GM19238 (cell line): ENCODE results near the gene TNFRSF1B.
A peak's percentile ranks its signal among the peaks of the same experiment; 100 is the strongest.

Source experiments
- DNase-seq: peaks from one replicate; pipeline ENCODE4 v3.0.0; 2011; ENCODE audit warnings: low spot score; ENCODE audit not compliant: insufficient read length

Gene TNFRSF1B

DNA sequence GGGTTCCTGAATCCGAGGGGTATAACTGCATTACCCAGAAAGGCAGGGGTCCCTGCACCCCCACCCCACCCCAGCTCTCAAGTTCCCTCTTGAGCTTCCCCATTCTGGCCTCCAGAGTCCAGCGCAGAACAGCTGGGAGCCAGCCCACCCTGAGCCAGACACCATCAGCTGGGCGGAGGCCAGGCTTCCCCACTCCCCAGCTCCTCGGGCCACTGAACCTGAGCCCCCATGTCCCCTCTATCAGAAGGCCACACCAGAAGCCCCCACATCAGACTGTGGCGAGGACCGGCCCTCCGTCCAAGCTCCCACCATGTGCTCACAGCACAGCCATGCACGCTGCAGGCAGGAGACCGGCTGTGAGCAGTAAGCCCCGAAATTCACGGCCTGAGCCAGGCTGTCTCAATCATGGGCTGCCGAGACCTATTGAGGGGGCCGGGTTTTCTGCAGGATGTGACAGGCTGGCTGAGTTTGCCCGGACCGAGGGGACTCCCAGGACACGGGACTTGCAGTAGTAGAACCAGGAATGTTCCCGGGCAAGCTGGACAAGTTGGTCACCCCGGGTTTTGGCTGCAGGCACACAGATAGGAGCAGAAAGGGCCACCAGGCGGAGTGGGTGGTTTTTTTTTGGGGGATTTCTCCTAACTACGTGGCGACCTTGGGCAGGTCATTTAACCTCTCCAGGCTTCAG is 25.5 kb upstream of the TNFRSF1B start:
- DNase-seq: no peak

DNA sequence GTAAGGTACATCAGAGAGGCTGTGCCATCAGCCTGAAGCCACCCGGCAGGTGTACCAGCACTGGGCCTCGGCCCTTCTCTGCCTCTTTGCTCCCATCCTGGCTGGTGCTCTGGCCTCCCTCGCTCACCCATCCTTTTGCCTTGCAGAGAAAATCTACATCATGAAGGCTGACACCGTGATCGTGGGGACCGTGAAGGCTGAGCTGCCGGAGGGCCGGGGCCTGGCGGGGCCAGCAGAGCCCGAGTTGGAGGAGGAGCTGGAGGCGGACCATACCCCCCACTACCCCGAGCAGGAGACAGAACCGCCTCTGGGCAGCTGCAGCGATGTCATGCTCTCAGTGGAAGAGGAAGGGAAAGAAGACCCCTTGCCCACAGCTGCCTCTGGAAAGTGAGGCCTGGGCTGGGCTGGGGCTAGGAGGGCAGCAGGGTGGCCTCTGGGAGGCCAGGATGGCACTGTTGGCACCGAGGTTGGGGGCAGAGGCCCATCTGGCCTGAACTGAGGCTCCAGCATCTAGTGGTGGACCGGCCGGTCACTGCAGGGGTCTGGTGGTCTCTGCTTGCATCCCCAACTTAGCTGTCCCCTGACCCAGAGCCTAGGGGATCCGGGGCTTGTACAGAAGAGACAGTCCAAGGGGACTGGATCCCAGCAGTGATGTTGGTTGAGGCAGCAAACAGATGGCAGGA is 24.5 kb upstream of the TNFRSF1B start:
- no peak for DNase-seq

DNA sequence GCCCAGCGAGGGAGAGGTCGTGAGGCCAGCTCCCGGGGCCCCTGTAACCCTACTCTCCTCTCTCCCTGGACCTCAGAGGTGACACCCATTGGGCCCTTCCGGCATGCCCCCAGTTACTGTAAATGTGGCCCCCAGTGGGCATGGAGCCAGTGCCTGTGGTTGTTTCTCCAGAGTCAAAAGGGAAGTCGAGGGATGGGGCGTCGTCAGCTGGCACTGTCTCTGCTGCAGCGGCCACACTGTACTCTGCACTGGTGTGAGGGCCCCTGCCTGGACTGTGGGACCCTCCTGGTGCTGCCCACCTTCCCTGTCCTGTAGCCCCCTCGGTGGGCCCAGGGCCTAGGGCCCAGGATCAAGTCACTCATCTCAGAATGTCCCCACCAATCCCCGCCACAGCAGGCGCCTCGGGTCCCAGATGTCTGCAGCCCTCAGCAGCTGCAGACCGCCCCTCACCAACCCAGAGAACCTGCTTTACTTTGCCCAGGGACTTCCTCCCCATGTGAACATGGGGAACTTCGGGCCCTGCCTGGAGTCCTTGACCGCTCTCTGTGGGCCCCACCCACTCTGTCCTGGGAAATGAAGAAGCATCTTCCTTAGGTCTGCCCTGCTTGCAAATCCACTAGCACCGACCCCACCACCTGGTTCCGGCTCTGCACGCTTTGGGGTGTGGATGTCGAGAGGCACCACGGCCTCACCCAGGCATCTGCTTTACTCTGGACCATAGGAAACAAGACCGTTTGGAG is 23.7 kb upstream of the TNFRSF1B start:
- DNase-seq: no peak

DNA sequence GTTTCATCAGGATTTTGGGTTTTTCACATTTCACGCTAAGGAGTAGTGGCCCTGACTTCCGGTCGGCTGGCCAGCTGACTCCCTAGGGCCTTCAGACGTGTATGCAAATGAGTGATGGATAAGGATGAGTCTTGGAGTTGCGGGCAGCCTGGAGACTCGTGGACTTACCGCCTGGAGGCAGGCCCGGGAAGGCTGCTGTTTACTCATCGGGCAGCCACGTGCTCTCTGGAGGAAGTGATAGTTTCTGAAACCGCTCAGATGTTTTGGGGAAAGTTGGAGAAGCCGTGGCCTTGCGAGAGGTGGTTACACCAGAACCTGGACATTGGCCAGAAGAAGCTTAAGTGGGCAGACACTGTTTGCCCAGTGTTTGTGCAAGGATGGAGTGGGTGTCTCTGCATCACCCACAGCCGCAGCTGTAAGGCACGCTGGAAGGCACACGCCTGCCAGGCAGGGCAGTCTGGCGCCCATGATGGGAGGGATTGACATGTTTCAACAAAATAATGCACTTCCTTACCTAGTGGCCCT is 23.1 kb upstream of the TNFRSF1B start:
- no peak for DNase-seq

DNA sequence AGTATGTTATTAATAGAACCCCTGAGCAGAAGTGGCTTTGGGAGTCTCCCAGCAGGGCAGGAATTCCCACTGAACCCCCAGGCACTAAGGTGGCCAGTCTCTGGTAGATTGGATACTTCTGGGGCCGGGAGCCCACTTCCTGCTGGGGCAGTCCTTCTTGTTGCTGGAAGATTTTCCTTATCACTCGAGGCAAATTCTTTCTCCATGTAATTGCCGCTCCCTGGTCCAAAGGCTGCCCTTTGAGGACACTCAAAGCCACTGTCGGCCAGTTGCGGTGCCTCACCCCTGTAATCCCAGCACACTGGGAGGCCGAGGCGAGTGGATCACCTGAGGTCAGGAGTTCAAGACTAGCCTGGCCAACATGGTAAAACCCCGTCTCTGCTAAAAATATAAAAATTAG is 22.6 kb upstream of the TNFRSF1B start:
- no peak for DNase-seq

DNA sequence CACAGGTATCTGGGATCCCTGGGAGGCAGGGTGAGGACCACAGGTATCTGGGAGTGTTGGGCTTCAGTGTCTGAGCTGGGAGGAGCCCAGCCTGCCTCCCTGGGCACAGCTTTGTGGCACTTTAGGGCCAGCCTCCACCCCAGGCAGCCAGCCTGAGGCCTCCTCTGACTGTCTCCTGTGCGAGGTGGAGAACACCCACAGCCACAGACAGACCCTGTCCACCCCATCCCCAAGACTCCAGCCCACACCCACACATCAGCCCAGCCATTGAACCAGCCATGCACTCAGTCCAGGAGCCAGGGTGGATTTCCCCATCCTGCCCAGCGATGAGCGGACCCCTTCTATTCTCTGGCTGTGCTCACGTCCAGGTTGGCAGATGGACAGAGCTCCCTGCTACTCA is 21.8 kb upstream of the TNFRSF1B start:
- no peak for DNase-seq

DNA sequence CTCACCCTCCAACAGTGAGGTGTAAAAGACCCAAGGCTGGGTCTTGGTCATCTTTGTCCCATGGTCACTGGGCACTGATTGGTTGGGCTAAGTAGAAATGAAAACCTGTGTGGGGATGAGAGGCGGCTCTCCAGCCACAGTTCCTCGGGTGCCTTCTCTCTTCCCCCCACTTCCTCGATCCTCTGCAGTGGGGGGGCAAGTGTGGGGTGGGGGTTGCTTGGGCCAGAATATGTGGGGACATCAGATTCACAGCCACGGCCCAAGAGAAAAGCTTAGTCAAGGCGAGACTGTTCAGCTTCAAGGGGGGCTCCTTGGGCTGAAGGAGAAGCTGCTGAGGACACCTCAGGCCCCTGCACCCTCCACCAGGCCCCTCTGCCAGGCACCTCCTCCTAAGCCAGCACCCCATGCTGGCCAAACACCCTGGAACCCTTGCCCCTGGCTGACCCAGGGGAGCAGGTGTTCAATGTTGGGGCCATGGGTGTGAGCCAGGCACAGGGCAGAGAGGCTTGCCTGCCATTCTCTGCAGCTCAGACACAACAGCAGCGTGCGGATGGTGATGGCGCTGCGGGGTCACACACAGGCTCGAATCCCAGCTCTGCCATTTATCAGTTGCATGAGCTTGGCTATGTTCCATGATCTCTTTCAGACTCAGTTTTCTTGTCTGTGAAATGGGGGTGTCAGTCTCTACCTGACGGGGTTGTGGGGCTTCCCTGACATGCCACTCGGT is 21.0 kb upstream of the TNFRSF1B start:
- DNase-seq: no peak

DNA sequence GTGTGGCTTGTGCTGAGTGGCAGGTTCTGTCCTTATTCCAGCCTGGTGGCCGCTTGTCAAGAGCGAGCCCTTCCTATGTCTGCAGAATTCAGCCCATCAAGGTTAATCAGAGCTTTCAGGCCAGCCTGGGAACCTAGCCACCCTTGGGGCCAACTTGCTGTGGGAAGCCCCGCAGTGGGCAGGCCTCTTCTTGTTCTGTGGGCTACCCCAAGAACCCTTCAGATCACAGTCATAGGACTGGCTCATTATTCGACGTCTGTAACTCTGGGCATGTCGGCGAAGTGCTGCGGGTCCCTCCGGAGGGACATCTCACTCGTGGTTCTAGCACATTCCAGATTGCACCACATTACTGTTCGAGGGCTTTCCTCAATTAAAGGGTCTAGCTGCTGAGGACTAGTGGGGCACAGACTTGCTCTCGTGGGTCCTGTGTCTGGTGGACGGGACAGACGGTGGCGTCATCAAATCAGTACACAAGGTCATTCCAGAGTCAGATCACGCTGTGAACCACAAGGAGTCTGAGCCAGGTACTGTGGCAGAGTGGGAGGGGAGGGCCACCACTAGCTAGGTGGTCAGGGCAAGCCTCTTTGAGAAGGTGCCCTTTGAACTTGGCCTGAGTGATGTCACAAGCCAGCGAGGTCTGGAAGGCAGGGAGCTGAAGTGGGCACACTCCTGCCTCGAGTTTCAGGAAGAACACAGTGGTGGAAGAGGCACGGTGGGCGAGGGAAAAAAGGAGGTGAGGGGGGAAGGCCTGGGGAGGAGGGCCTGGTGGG is 20.3 kb upstream of the TNFRSF1B start:
- DNase-seq: no peak

DNA sequence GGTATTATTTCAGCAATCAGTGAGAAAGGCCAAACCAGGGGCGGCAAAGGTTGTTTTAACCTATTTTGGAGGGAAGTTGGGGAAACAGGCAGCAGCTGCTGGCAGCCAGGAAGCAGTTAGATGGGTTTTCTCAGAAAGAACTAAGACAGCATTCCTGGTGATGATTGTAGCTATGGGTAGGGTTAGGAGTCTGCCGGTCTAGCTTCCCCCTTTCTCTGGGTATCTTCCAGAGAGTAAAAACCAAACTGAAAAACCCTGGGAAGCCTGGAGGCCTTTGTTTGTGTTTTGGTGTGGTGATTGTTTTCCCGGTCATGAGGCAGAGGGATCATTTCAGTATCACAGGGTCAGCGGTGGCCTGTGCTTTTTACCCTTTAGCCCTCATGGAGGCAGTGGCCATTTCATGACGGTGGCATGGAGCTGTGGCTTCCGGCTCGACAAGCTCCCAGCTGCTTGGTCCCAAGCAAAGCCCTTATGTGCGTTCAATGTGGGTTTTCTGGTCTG is 19.5 kb upstream of the TNFRSF1B start:
- no peak for DNase-seq

DNA sequence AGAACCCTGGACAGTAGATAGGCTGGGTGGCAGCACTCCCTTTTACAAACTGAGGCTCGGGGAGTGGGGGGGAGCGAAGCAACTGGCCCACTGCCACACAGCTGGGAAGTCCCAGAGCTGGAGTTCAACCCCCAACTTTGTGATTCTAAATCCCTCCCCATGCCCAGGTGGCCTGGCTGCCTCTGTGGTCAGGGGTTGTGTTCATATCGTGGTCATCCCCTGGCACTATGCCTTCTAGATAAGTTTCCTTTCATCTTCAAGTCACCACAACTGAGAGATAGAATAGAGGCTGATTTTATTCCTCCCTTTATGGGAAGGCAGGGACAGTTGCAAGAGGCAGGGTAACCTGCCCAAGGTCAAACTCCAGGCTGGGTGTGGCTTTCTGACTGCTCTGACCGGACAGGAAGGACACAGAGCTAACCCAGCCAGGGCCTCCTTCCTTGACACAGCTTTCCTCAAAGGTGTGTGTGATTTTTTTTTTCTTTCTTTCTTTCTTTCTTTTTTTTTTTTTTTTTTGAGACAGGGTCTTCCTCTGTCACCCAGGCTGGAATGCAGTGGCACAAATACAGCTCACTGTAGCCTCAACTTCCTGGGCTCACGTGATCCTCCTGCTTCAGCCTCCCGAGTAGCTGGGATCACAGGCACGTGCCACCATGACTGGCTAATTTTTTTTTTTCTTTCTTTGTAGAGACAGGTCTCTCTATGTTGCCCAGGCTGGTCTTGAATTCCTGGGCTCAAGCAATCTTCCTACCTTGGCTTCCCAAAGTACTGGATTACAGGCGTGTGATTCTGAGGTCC is 18.4 kb upstream of the TNFRSF1B start:
- no peak for DNase-seq

DNA sequence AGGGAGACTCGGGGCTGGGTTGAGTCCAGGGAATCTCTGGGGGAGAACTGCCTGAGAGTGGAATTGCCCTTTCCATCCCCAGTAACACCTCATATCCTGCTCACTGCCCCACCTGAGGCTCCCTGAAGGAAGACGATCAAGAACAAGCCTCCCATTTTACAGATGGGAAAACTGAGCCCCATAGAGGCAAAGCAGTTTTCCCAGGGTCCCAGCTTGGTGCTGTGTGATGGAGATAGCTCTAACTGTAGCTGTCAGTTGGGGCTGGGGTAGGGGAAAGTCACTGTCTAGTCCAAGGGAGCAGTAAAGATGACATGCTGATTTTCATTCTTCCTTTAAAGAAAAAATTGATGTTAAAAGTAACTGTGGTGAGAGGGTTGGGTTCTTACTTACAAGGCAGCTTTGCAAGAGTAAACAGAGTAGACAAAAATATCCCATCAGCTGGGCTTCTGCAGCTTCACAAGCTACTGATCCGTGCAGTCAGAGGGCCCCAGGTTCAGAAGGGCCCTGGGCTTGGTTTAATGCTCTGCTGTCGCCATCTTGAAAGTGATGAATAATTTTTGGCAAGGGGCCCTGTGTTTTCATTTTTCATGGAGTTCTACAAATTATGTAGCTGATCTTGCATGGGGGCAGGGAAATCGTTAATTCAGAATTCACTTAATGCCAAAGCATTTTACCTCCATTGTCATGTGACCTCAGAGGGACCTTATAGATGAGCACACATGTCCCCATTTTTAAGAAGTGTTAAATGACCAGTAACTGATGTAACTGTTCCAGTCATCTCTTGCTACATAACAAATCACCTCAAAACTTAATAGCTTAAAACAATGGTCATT is 17.6 kb upstream of the TNFRSF1B start:
- DNase-seq: no peak

DNA sequence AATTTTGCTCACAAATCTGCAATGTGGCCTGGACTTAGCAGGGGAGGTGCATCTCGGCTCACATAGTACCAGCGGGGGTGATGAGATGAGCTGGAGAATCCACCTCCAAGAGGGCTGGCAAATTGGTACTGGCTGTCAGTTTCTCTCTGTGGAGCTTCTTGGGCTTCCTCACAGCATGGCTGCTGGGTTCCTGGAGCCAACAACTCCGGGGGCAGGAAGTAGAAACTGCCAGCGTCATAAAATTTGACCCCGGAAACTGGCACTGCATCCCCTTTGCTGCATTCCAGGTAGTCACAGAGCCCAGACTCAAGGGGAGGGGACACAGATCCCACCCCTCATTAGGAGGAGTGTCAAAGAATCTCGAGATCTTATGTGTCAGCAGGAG is 17.0 kb upstream of the TNFRSF1B start:
- no peak for DNase-seq

DNA sequence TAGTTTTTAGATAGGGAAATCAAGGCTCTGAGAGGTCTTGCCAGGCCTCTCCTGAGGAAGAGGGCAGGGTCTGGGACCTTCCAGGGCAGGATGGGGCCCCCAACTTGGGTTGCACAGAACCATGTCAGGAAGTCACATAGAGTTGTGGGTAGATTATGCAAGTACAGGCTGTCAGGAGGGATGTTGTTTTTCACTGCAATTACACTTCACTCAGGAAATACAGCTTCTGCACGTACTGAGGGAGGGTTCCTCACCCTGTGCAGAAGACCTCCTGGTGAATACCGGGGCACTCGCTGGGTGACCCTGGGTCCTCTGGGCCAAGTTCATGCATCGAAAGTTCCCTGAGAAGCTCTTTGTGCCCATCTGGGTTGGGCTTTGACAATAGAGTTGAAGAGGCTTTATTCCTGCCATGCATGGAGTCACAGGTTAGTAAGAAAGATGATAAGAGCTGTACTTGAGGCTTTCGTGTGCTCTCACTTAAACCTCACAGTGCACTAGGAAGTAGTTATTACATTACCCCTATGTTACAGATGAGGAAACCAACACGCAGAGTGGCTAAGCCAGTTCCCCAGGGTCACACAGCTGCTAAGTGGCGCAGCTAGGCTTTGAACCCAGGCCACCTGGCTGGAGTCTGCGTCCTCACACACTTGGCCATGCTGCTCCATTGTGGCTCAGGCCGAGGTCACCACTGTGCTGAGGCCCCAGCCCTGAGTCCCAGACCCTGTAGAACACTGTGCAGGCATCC is 16.2 kb upstream of the TNFRSF1B start:
- DNase-seq: no peak

DNA sequence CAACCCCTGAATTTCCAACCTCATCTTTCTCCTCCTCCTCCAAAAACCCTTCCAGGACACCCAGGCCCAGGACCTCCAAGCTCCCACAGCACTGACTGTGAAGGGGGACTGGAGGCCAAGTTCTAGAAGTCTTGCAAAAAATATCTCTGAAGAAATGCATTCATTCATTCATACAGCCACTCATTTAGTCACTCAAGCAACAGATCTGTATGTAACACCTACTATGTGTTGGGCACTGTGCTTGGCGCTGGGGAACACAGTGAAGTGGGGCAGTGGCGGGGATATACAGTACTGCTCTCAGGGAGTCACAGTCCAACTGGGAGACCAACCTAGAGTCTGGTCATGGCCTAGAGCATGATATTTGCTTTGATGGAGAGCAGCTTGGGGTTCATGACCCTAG is 15.3 kb upstream of the TNFRSF1B start:
- no peak for DNase-seq

DNA sequence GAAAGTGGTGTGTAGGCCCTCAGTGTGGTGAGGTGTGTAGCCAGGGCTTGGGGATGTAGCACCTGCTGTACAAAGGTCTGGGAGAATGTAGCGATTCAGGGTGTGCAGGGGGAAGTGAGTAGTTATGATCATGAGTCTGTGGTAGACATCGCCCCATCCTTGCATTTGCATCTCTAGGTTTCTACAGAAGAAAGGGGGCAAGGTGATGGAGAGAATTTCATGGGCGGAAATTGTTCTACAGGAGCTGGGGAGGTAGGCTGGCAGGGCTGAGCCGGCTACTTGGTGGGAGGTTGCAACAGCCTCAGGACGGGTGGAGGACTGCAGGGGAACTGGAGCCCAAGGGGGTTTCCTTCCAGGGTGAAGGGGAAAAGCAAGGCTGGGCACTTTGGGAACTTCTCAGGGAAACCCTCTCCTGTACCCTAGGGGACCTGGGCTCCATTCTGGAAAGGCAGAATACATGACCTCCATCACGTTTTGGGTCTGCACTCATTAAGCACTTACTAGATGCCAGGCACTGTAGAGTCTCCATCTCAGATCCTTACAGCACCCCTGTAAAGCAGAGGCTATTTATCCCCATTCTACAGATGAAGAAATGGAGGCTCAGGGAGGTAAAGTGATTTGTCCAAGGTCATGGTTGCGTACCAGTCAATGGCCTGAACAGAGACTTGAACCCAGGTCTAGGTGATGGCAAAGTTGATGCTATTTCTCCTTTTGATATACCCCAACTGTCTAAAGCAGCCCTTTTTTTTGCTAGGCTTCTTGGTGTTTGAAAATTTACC is 14.5 kb upstream of the TNFRSF1B start:
- DNase-seq: peak; percentile 71

DNA sequence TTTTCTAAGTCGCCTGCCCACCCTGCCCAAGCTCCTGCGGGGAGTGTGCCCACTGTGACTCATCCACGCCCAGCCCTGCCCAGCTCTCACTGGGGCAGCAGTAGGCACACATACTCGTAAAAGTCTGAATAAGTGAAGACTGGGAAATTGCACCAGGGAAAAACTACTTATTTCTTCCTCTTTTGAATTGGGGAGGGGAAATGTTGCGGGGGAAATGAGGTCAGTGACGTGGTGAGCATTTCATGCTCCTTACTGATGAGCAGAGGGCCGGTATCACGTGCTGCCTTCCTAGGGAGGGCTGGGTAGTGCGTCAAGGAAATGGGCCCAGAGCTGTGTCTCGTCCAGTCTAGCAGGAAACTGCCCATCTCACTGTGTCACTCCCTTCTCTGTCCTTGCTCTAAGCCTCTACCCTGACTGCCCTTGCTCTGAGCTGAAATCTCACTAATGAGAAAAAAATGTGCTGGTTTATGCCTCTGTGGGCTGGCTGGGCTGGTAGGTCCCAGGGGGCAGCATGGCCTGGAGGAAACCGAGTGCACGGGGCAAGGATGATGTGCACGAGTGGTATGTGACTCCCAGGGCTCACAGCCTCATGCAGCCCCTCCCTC is 13.5 kb upstream of the TNFRSF1B start:
- DNase-seq: no peak

DNA sequence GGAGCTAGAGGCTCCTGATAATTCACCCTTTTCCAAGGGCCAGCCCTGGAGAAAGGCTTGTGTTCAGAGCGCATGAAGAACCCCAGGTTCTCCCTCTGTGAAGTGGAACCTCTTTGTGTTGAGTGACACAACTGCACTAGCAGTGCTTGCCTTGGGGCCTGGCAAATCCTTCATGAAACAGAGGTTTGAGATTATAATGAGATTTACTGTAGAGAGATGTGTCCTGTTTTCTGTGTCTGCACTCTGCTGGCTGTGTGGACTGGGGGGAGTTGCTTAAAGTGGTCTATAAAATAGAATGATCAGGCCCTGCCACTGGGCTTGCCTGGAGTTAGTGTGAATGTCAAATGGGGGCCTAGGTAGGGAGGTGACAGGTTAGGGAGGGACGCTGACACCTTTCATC is 11.5 kb upstream of the TNFRSF1B start:
- no peak for DNase-seq
